Measurements from ENCODE around the gene CETP.
"Not testable (repeated sequence)": the region's sequence is repeated elsewhere in the genome, so short reads cannot be mapped to it uniquely, and the experiment has no call there.

Gene CETP

DNA sequence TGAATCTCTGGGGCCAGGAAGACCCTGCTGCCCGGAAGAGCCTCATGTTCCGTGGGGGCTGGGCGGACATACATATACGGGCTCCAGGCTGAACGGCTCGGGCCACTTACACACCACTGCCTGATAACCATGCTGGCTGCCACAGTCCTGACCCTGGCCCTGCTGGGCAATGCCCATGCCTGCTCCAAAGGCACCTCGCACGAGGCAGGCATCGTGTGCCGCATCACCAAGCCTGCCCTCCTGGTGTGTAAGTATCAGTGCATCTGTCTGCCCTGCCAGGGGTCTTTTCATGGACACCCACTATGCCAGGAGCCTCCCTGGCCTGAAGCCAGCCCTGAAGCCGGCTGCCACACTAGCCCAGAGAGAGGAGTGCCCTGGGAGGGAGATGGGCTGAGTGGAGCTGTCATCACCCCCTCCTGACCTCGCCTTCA lies at the start of gene CETP:
TSS of gene CETP (plus strand) at position 100 of the 431 bp plus-strand sequence. CDS start at position 130, 30 bp downstream.
- no peak for DNase-seq

DNA sequence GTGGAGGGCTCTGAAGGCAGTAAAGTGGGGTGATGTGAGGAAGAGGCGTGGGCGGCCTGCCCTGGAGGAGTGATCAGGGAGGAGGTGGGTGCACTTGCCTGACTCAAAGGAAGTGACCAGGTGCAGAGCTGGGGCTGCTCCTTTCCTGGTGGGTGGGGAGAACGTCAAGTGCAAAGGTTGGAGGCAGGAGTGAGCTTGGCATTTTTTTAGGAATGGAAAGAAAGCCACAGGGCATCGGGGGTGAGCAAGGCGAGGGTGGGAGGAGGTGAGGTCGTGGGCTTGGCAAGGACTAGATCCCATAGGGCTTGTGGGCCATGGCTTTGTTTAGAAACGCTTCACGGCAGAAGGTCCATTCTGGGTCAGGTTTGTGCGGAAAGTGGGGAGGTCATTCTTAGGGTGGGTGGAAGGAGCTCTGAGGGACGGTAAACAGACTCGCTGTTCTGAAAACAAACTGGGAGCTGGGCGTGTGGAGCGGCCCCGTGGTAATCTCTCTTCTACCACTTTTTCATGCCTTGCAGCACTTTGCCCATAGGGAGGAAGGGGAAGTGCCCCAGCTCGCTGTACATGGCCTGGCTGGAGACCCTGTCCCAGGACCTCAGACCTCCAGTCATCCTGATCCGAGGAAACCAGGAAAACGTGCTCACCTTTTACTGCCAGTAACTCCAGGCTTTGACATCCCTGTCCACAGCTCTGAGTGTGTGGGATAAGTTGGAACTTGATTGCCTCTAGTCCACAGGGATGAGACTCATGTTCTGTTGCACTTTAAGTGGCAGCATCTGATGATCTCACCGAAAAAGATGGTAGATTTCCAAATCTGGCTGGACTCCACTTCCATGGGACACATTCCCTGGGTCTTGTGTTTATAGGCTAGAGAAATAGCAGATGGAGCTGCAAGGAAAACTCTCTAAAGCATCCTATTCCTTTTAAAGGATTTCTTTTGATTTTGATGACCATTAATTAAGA lies 48.7 kb upstream of the CETP start:
- DNase-seq, result no peak

GRCh38 chr16:56914896-56915295 lies 46.9 kb upstream of the CETP start:
- DNase-seq, result no peak

- no peak for DNase-seq
These were observed 46.2 kb upstream of the CETP start for GRCh38 chr16:56915336-56916119.

GRCh38 chr16:56916571-56917403 lies 45.0 kb upstream of the CETP start:
- no peak for DNase-seq

DNA sequence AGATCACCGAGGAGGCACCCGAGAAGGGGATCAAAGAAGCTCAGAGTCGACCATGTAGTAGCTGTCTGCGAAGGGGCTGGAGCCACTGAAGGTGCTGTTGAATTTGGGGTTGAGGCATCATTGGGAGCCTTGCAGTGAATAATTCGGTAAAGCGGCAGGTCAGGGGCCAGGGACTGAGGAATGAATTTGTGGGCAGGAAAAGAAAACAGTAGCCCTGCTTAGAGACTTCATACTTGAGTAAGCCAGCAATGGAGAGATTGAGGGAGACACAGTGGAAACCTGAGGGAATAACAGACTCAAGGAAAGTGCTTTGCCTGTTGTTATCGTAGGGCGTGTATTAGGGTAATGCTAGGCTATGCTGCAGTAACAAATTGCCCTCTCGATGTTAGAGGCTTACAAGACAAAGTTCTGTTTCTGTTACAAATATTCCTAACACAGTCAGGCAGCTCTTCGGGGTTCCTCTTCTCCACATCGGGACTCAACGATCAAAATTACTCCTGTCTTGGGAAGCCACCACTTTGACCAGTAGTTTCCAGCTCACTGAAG lies 43.2 kb upstream of the CETP start:
- DNase-seq, result no peak

DNA sequence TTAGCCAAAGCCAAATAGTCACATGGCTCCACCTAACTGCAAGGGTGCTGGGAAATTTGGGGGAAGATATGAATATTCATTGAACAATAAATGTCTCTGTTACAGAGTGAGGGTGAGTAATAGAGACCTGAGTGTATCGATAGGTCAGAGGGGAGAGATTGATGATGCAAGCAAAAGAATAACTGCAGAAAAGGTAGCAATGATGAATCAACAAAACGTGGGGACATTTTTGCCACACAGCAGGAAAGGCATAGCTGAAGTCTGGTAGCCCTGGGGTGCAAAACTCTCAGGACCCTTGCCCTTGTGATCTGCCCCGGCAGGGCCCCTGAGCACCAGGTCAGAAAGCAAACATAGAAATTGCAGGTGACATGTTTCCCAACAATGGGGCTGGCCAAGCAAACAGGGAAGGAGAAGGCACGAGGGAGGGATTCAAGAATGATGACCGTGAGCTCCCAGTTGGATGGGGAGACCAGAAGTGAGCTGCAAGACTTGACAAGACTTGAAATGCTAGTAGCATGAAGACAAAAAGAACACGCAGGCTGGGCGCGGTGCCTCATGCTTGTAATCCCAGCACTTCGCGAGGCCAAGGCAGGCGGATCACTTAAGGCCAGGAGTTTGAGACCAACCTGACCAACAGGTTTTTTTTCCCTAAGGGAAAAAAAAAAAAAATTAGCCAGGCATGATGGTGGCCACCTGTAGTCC lies 42.5 kb upstream of the CETP start:
- DNase-seq, result no peak

DNA sequence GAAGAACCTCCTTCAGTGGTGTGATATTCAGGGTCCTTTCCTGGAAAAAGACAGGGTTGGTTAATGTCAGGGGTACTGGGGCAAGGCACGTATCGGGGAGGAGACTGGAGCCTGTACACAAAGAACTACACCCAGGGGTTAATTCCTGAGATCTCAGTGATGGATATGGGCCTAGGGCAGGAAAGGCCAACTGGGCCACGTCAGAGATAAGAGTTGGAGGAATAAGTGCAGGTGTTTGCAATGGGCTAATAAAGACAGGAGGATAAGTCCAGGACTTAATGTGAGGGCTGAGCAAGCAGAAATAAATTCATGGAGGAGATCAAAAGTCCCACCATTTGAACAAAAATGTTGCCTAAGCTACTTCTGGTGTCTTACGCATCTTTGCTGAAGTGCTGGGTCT lies 40.2 kb upstream of the CETP start:
- no peak for DNase-seq

- DNase-seq, result no peak
These were observed 38.2 kb upstream of the CETP start for GRCh38 chr16:56923481-56924091.

- DNase-seq, result no peak
These were observed 34.3 kb upstream of the CETP start for GRCh38 chr16:56927471-56927870.

GRCh38 chr16:56929639-56930038 lies 32.1 kb upstream of the CETP start:
- no peak for DNase-seq

DNA sequence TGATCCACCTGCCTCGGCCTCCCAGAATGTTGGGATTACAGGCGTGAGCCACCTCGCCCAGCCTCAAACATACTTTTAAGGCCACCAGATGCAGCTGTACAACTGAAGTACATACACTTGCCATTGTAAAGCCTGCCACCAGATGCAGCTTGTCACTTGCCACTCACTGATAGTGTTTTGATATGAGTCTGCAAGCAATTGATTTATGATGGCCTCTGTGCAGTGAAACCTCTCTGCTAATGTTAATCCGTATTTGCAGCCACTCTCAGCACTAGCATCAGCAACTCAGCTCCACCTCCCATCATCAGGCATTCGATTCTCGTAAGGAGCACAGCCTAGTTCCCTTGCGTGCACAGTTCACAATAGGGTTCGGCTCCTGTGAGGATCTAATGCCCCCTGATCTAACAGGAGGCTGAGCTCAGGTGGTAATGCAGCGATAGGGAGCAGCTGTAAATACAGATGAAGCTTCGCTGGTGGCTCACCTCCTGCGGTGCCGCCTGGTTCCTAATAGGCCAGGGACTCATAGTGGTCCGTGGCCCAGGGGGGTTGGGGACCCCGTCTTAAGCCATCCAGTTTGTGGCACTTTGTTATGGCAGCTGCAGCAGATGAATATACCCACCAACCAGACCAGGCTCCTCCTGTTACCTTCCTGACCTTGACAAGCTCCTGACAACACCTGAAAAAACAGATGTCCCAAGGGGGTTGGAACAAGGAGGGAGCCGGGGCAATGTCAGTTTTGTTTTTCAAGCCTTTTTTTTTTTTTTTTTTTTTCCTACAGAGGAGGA lies 31.1 kb upstream of the CETP start:
- no peak for DNase-seq

DNA sequence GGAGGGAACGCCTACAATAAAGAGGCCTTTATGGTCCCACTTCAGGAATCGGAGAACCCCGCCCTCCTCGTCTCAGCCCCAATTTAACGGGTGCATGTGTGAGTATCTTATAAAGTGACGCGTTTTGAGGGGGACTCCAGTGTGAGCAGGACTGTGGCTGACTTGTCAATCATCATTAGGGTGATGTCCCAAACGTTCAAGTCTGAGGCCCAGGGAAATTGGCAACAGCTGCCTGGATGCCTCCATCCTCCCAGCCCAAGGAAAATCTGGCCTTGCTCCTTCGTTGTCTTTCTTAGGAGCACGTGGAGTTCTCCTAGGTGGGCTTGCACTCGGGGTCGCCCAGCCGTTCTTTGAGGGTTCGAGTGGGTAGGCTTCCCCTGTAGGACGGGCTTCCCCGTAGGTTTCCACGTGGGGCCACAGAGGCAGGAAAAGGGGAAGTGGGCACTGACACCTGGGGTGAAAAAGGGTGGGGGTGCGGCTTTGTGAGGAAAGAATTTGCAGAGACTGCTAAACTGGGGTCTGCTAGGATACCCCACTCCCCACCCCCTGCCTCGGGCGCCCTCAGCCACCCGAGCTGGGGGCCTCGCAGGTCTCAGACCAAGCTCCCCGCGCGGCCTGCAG lies 30.4 kb upstream of the CETP start:
- no peak for DNase-seq

DNA sequence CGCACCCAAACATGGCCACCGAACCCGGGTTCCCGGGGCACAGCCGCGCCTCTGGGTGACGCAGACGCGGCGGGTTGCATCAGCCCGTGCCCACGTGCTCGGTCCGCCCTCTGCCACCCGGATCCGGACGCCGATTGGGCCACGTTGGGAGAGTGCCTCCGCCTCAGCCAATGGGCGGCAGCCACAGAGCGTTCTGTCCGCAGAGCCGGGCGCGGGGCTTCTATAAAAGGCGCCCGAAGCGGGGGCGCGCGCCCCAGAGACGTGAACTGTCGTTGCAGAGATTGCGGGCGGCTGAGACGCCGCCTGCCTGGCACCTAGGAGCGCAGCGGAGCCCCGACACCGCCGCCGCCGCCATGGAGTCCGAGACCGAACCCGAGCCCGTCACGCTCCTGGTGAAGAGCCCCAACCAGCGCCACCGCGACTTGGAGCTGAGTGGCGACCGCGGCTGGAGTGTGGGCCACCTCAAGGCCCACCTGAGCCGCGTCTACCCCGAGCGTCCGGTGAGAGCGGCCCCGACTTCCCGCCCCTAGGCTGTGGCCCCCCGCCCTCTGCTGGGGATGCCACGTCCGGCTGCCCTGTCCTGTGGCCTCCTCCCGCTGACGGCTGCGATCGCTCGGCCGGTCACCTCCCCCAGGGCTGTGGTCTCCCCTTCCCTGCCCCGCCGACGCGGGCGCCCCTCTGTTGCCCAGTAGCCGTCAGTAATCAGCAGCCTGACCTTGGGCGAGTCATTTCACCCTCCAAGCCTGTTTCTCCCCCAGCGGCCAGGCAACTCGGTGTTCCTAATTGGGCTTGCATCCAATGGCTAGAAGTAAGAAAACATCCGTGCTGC lies 29.6 kb upstream of the CETP start, which contains the start of gene HERPUD1:
TSS of gene HERPUD1 (plus strand) at position 251 of the 829 bp plus-strand sequence. CDS start at position 354, 103 bp downstream.
- DNase-seq, result peak; percentile 99

DNA sequence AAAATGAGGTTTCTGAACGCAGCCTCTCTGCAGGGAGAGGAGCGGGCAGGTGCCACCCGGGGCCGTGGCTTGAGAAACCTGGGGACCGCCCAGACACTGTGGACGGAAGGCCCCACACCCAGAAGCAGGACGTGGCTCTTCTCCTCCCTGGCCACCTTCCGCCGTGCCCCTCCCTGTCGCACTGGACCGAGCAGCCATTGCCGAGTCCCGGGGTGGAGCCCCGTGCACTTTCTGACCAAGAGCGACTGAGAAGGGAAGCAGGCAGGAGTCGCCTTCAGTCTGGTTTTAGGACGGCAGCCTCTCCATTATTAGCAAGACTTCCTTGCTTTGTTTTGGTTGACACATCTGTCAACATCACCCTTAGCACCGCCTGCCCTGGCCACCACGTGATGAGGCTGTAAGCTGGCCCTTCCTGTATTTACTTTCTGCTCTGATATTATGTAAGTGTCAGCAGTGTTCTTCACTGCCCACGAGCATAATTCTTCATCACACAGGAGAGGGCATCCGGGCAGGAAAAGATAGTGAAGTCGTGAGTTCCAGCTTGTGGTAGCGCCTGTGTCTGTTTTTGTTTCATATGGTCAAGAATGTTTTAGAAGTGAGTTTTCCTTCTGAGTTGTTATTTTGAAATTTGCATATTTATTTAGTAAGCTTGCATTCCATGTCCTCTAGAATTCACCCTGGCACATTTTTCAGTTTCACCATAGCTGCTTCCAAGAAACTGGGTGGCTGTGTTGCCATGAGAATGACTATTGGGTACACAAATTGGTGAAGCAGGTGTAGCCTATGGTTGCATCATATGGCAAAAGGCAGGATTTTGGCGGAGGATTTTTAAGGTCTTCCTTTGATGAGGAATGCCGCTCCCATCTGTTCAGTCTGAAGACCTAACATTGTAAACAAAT lies 28.8 kb upstream of the CETP start:
- peak; percentile 29 for DNase-seq

DNA sequence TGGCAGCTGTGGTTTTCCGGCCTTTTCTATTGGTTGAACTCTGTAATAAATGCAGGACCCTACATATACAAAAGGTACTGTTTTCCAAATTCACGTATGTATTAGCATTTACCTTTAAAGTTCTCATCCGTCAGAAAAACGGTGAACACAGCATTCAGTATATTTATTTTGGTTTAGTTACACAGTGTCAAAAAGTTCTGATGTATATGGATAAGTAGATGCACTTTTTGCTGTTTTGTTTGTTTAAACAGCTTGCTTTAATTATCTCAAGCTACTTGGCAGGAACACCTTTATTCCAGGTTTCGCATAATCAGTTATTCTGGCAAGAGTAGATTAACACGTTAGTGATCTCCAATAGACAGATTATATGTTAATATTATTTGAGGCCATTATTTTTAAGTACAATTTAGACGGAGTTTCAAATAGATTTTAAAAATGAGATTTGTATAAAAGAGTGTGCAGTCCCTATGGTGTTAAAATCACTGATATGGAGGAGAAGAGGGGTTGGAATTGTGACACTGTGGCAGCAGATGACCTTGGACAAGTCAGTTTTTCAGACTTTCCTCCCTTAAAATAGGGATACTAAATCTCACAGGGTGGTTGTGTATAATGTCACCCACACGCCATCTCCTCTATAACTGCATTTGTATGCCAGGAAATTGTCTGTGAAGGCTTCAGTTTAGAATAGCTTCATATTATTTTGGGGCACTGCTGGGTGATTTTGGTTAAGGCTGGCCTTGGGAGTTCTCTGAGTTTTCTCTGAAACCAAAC lies 27.7 kb upstream of the CETP start:
- DNase-seq, result no peak

DNA sequence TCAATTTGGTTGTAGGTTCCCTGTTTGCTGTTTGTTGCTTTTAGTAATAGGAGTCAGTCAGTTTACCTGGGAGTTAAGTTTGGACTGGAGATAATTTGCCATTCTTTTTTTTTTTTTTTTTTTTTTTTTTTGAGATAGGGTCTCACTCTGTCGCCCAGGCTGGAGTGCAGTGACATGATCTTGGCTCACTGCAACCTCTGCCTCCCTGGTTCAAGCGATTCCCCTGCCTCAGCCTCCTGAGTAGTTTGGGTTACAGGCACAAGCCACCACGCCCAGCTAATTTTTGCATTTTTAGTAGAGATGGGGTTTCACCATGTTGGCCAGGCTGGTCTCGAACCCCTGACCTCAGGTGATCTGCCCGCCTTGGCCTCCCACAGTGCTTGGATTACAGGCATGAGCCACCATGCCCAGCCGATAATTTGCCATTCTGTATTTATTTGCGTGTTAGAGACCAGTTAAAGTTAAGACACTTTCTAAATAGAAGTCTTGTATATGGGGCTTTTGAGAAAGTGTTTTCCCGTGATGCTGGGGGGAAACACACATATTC lies 27.1 kb upstream of the CETP start:
- not testable (repeated sequence) for DNase-seq
